ENCODE data around the gene DUSP9.

Gene DUSP9

GRCh38 chrX:153635788-153636668 lies 11.0 kb upstream of the DUSP9 start:
- no peak for DNase-seq (ENCODE audit: low read depth in 2 of 2)

GRCh38 chrX:153636716-153637115 lies 10.3 kb upstream of the DUSP9 start:
- no peak for DNase-seq (ENCODE audit: low read depth in 2 of 2)

- no peak for DNase-seq (ENCODE audit: low read depth in 2 of 2)
Observed at GRCh38 chrX:153637121-153638040, 9.6 kb upstream of the DUSP9 start.

- no peak for DNase-seq (ENCODE audit: low read depth in 2 of 2)
Observed at GRCh38 chrX:153638041-153638371, 9.0 kb upstream of the DUSP9 start.

- no peak for DNase-seq (ENCODE audit: low read depth in 2 of 2)
Observed at GRCh38 chrX:153638436-153639176, 8.4 kb upstream of the DUSP9 start.

GRCh38 chrX:153639177-153640044 lies 7.6 kb upstream of the DUSP9 start:
- no peak for DNase-seq (ENCODE audit: low read depth in 2 of 2)

GRCh38 chrX:153640045-153640686 lies 6.8 kb upstream of the DUSP9 start:
- DNase-seq (ENCODE audit: low read depth in 2 of 2): no peak

- no peak for DNase-seq (ENCODE audit: low read depth in 2 of 2)
Observed at GRCh38 chrX:153640736-153641575, 6.0 kb upstream of the DUSP9 start.

- no peak for DNase-seq (ENCODE audit: low read depth in 2 of 2)
Observed at GRCh38 chrX:153641627-153642026, 5.4 kb upstream of the DUSP9 start.

- DNase-seq (ENCODE audit: low read depth in 2 of 2): no peak
Observed at GRCh38 chrX:153642051-153642654, 4.8 kb upstream of the DUSP9 start.

GRCh38 chrX:153642655-153643430 lies 4.2 kb upstream of the DUSP9 start:
- DNase-seq (ENCODE audit: low read depth in 2 of 2): no peak

GRCh38 chrX:153643431-153644351 lies 3.3 kb upstream of the DUSP9 start:
- DNase-seq (ENCODE audit: low read depth in 2 of 2): no peak

- no peak for DNase-seq (ENCODE audit: low read depth in 2 of 2)
Observed at GRCh38 chrX:153644356-153645125, 2.5 kb upstream of the DUSP9 start.

- no peak for DNase-seq (ENCODE audit: low read depth in 2 of 2)
Observed at GRCh38 chrX:153645151-153645550, 1.9 kb upstream of the DUSP9 start.

- no peak for DNase-seq (ENCODE audit: low read depth in 2 of 2)
Observed at GRCh38 chrX:153645921-153646488, 998 bp upstream of the DUSP9 start.
